Endothelial cell of umbilical vein (primary cell): ENCODE data around the gene CECR2. TPM values are rescaled to one million over a fixed set of nuclear protein-coding genes. Genes with fewer than 3 reads are reported as not detected.

ENCODE experiments used
- BruUV-seq: library from RNA; stranded (reverse); fragments of 400-500 nt; replicated peaks from 2 replicates; lab custom pipeline; 2021; lab: Mats Ljungman, UMichigan
- CTCF ChIA-PET: fragments of 300-600, 350-600 bp; sonication (Branson Sonifier 250); formaldehyde crosslinking; loops from one replicate; lab custom pipeline; 2021; ENCODE audit warnings: antibody characterized with exemption, inconsistent platforms; lab: Charles Lee
- POLR2A ChIA-PET: fragments of 300-600, 350-600 bp; sonication (Branson Sonifier 250); formaldehyde crosslinking; loops from one replicate; lab custom pipeline; 2021; ENCODE audit warnings: antibody characterized with exemption, inconsistent platforms; lab: Charles Lee
- DNase-seq: peaks from one replicate; pipeline ENCODE4 v3.0.0-alpha.2; 2011; ENCODE audit warnings: low read depth, low spot score
- FAIRE-seq: peaks from 2 replicates; lab custom pipeline; 2011; peaks lifted over from hg19 to GRCh38; lab: Jason Lieb, UNC
- H2AFZ ChIP-seq: 2 replicates; pipeline ENCODE4 v1.6.0; 2012; ENCODE audit warnings: low read depth, low read length, control low read depth, inconsistent platforms
- H3K27ac ChIP-seq: 2 replicates; pipeline ENCODE4 v1.5.1; 2011; ENCODE audit warnings: low read depth, mild to moderate bottlenecking, control low read depth, low read length, moderate library complexity; ENCODE audit not compliant: insufficient read depth
- H3K27me3 ChIP-seq, 2 experiments: 2 replicates each; pipeline versions ENCODE4 v1.6.0 to v1.6.1; 2011; ENCODE audit warnings: low read length in 2 of 2, mixed read lengths in 1 of 2; ENCODE audit not compliant: control insufficient read depth in 2 of 2, insufficient read depth in 2 of 2
- H3K36me3 ChIP-seq, 2 experiments: 2 replicates in 1 of 2; 3 replicates in 1 of 2; pipeline ENCODE4 v1.5.1; 2011; ENCODE audit warnings: low read length in 2 of 2, mild to moderate bottlenecking in 1 of 2, moderate library complexity in 1 of 2; ENCODE audit not compliant: control insufficient read depth in 2 of 2, insufficient read depth in 2 of 2; ENCODE audit errors: extremely low read depth in 1 of 2
- H3K4me1 ChIP-seq: 3 replicates; pipeline ENCODE4 v1.5.1; 2011; ENCODE audit warnings: mild to moderate bottlenecking, low read length; ENCODE audit not compliant: control insufficient read depth, insufficient read depth; ENCODE audit errors: extremely low read depth
- H3K4me2 ChIP-seq: 2 replicates; pipeline ENCODE4 v1.6.1; 2011; ENCODE audit warnings: low read length, control low read depth, mixed read lengths; ENCODE audit not compliant: insufficient read depth
- H3K4me3 ChIP-seq, 3 experiments: fragments of 200-600 bp in 1 of 3; sonication (generic), shearing (Covaris generic) in 1 of 3; replicated peaks in 1 of 3; 2 replicates each; pipeline ENCODE4 v1.5.1; 2011 to 2016; ENCODE audit warnings: control low read depth in 3 of 3, low read length in 3 of 3, mild to moderate bottlenecking in 2 of 3, inconsistent platforms in 1 of 3, low read depth in 1 of 3, moderate library complexity in 1 of 3; ENCODE audit not compliant: insufficient read depth in 1 of 3
- H3K79me2 ChIP-seq: 2 replicates; pipeline ENCODE4 v1.6.0; 2012; ENCODE audit warnings: low read length, inconsistent platforms; ENCODE audit not compliant: control insufficient read depth, insufficient read depth
- H3K9ac ChIP-seq: replicated peaks from 2 replicates; pipeline ENCODE3; 2011; ENCODE audit warnings: low read length, control low read depth; ENCODE audit not compliant: insufficient read depth; ENCODE audit errors: extremely low read depth
- H3K9me1 ChIP-seq: replicated peaks from 3 replicates; pipeline ENCODE4 v1.6.0; 2011; ENCODE audit warnings: mild to moderate bottlenecking, low read length; ENCODE audit not compliant: control insufficient read depth, insufficient read depth; ENCODE audit errors: extremely low read depth
- H3K9me3 ChIP-seq: replicated peaks from 2 replicates; pipeline ENCODE4 v1.5.1; 2012; ENCODE audit warnings: low read length, inconsistent platforms; ENCODE audit not compliant: control insufficient read depth, insufficient read depth
- H4K20me1 ChIP-seq: replicated peaks from 2 replicates; pipeline ENCODE3; 2011; ENCODE audit warnings: mild to moderate bottlenecking, low read length; ENCODE audit not compliant: control insufficient read depth, insufficient read depth; ENCODE audit errors: extremely low read depth
- CTCF ChIP-seq, 2 donors: IDR thresholded peaks; 1 replicate in 1 of 2; 2 replicates in 1 of 2; pipeline ENCODE4 v1.5.1; 2011; ENCODE audit warnings: low read length in 2 of 2, mild to moderate bottlenecking in 2 of 2, moderate library complexity in 2 of 2, control low read depth in 1 of 2, inconsistent platforms in 1 of 2, low read depth in 1 of 2; ENCODE audit not compliant: insufficient read depth in 1 of 2; ENCODE audit errors: extremely low read depth in 1 of 2
- EZH2 ChIP-seq: IDR thresholded peaks from 2 replicates; pipeline ENCODE4 v1.6.1; 2012; ENCODE audit warnings: borderline replicate concordance, low read depth, mild to moderate bottlenecking, moderate library complexity, low read length, inconsistent platforms; ENCODE audit not compliant: severe bottlenecking
- FOS ChIP-seq: IDR thresholded peaks from 2 replicates; pipeline ENCODE4 v1.6.1; 2011; ENCODE audit warnings: mild to moderate bottlenecking, low read length, moderate library complexity, borderline replicate concordance; ENCODE audit not compliant: insufficient read depth
- GATA2 ChIP-seq: IDR thresholded peaks from 2 replicates; pipeline ENCODE4 v1.7.0; 2011; ENCODE audit warnings: low read depth, mild to moderate bottlenecking, moderate library complexity, mixed read lengths, low read length; ENCODE audit not compliant: insufficient read length, insufficient read depth
- JUN ChIP-seq: IDR thresholded peaks from 2 replicates; pipeline ENCODE4 v1.6.1; 2011; ENCODE audit warnings: borderline replicate concordance, low read depth; ENCODE audit not compliant: insufficient read length, insufficient read depth
- MAX ChIP-seq: IDR thresholded peaks from 2 replicates; pipeline ENCODE4 v1.6.1; 2011; ENCODE audit not compliant: insufficient read depth, insufficient read length
- MYC ChIP-seq: IDR thresholded peaks from one replicate; pipeline ENCODE4 v1.6.1; 2011; ENCODE audit warnings: mild to moderate bottlenecking, low read depth, low read length
- POLR2A ChIP-seq: IDR thresholded peaks from 2 replicates; pipeline ENCODE4 v1.6.1; 2012; ENCODE audit warnings: low read depth, mild to moderate bottlenecking, control low read depth, low read length
- POLR2AphosphoS5 ChIP-seq: IDR thresholded peaks from 2 replicates; pipeline ENCODE4 v1.6.1; 2012; ENCODE audit warnings: low read depth, mild to moderate bottlenecking, control low read depth, low read length, moderate library complexity; ENCODE audit not compliant: insufficient read depth
- dilution Hi-C: fragments of 300-500 bp; cut with MboI; formaldehyde crosslinking; loops from one replicate; pipeline ENCODE4 v1.15.0; 2019; ENCODE audit warnings: low sequenced_read_pairs; ENCODE audit not compliant: extremely low pct_ligation_motif_present
- intact Hi-C: fragments of 100-400 bp; cut with micrococcal nuclease; formaldehyde crosslinking; loops from one replicate; pipeline ENCODE4 v1.10.0; 2022
- polyA plus RNA-seq, 4 experiments: library from polyadenylated mRNA; depleted of rRNA in 3 of 4; stranded (reverse) in 3 of 4; unstranded in 1 of 4; fragments of >200 nt; gene quantifications; 2 replicates each; pipeline versions ENCODE4 v1.2.1 to v1.2.3, GENCODE V29; 2011 to 2012; ENCODE audit warnings: missing spikeins in 1 of 4
- total RNA-seq: library from RNA; stranded (reverse); gene quantifications from 2 replicates; pipeline ENCODE4 v1.2.3, GENCODE V29; 2021

The CECR2 gene
- total and polyA plus RNA-seq, 2 donors (not counting 3 experiments of a cell fraction or from before 2014, with no cell fraction given): 0.01 TPM; not detected in 1

DNA sequence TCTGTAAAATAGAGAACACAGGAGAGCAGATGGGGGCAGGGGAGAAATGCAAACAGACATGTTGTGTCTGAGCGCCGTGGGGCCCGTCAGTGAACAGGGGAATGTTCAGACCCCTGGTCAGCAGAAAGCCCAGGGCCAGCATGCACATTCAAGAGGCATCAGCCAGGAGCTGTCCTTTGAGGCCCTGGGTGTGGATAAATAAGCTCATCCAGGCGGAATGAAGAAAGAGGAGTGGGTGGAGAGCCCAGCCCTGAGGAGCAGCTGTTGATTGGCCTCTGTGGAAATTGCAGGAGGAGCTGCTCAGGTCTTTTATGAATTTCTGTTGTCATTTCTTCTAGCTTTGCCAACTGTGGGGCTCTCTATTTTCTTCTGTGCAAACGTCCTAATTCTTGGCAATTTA lies 49.7 kb upstream of the CECR2 start:
- POLR2A ChIA-PET: no interaction called here
- dilution Hi-C loops: no loop called here
- H3K9ac ChIP-seq: no peak overlapping the region
- H3K79me2 ChIP-seq: no peaks in the 10 kb centered on the region
- no peaks in the 10 kb centered on the region for H4K20me1 ChIP-seq
- DNase-seq (no peak), FAIRE-seq (no peak)
- no peaks in the 10 kb centered on the region for H3K36me3 ChIP-seq
- no peaks in the 10 kb centered on the region for H3K4me1 ChIP-seq
- no peaks in the 10 kb centered on the region for H3K9me1 ChIP-seq
- no TSS peak for BruUV-seq
- H3K27ac ChIP-seq: no peak overlapping the region
- CTCF ChIA-PET: interaction anchor here (0.9 to 1.8 kb wide), 5 partner anchors 9 to 148 kb away, joined by 3 to 5 read pairs (median 4); partner anchors contain the start of gene CECR2
- H3K9me3 ChIP-seq: no peaks in the 10 kb centered on the region
- no peaks in the 10 kb centered on the region for H3K27me3 ChIP-seq
- TF ChIP-seq GATA2 (no peak), JUN (no peak), POLR2A (no peak), MYC (no peak), EZH2 (no peak), POLR2AphosphoS5 (no peak), MAX (no peak), CTCF (IDR thresholded peaks at IDR 0.05; ENCODE audit: extremely low read depth in 1 of 2, insufficient read depth in 1 of 2, low read depth in 1 of 2, low read length in 2 of 2) (no peak), FOS (no peak)
- no peak overlapping the region for H2AFZ ChIP-seq
- intact Hi-C loops: no loop called here
- H3K4me2 ChIP-seq: no peak overlapping the region
- H3K4me3 ChIP-seq: no peak overlapping the region
